Measurements from ENCODE around the gene SORCS3.

Gene SORCS3

GRCh38 chr10:105241254-105241653 is 600.2 kb downstream of the SORCS3 start:
- no peak overlapping the region for H3K4me3 ChIP-seq (ENCODE audit: low read length, poor library complexity, severe bottlenecking)
- no peaks in the 10 kb centered on the region for H3K9me3 ChIP-seq (ENCODE audit: insufficient read depth, low read depth, low read length)
- no peaks in the 10 kb centered on the region for H3K9me2 ChIP-seq (replicated peaks; ENCODE audit: low read depth, low read length)
- no peak overlapping the region for H3K4me2 ChIP-seq (ENCODE audit: low read depth, low read length, poor library complexity, severe bottlenecking)
- no peak overlapping the region for H2AFZ ChIP-seq (ENCODE audit: low read length)
- no peaks in the 10 kb centered on the region for H3F3A ChIP-seq (ENCODE audit: low read depth)
- no peak overlapping the region for H3K9ac ChIP-seq (ENCODE audit: low read depth, low read length, poor library complexity, severe bottlenecking)
- TF ChIP-seq, protein P1, sequence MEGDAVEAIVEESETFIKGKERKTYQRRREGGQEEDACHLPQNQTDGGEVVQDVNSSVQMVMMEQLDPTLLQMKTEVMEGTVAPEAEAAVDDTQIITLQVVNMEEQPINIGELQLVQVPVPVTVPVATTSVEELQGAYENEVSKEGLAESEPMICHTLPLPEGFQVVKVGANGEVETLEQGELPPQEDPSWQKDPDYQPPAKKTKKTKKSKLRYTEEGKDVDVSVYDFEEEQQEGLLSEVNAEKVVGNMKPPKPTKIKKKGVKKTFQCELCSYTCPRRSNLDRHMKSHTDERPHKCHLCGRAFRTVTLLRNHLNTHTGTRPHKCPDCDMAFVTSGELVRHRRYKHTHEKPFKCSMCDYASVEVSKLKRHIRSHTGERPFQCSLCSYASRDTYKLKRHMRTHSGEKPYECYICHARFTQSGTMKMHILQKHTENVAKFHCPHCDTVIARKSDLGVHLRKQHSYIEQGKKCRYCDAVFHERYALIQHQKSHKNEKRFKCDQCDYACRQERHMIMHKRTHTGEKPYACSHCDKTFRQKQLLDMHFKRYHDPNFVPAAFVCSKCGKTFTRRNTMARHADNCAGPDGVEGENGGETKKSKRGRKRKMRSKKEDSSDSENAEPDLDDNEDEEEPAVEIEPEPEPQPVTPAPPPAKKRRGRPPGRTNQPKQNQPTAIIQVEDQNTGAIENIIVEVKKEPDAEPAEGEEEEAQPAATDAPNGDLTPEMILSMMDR (conservative IDR thresholded peaks at IDR 0.05; ENCODE audit: low read length) = no peak
- no peak for TF ChIP-seq EZH2phosphoT487 (IDR thresholded peaks at IDR 0.05; ENCODE audit: borderline replicate concordance)
- no peaks in the 10 kb centered on the region for H3K27me3 ChIP-seq (ENCODE audit: insufficient read depth, low read length, poor library complexity, severe bottlenecking)
- H3K79me2 ChIP-seq (ENCODE audit: insufficient read depth, low read length) = no peaks in the 10 kb centered on the region
- H4K20me1 ChIP-seq (ENCODE audit: insufficient read depth, low read length, poor library complexity, severe bottlenecking) = no peaks in the 10 kb centered on the region
- no peaks in the 10 kb centered on the region for H3K36me3 ChIP-seq (ENCODE audit: insufficient read depth, low read length)
- no peaks in the 10 kb centered on the region for H3K4me1 ChIP-seq (ENCODE audit: insufficient read depth, low read length, poor library complexity, severe bottlenecking)

DNA sequence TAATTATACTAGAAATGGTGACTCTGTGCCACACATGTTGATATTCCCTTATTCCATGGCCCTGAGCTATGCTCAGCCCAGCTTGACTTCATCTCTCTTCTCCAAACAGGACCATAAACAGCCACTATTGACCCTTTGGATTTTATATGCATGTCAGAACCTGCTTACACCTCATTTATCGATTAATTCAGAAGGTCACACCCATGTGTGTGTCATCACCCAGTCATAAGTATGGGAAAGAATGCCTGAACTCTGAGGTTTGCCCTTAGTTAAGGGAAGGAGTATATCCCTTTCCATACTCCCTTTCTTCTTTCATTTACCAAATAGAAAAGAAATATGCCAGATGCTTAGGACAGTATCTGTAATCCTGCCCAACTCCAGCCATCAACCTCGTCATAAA is 602.3 kb downstream of the SORCS3 start:
- Histone ChIP-seq H3K4me3 (ENCODE audit: low read length, poor library complexity, severe bottlenecking) (no peak overlapping the region), H4K20me1 (ENCODE audit: insufficient read depth, low read length, poor library complexity, severe bottlenecking) (no peaks in the 10 kb centered on the region), H3K9me2 (replicated peaks; ENCODE audit: low read depth, low read length) (no peaks in the 10 kb centered on the region), H3K4me1 (ENCODE audit: insufficient read depth, low read length, poor library complexity, severe bottlenecking) (no peaks in the 10 kb centered on the region), H2AFZ (ENCODE audit: low read length) (no peak overlapping the region), H3K4me2 (ENCODE audit: low read depth, low read length, poor library complexity, severe bottlenecking) (no peak overlapping the region), H3K27me3 (ENCODE audit: insufficient read depth, low read length, poor library complexity, severe bottlenecking) (no peaks in the 10 kb centered on the region), H3K36me3 (ENCODE audit: insufficient read depth, low read length) (no peaks in the 10 kb centered on the region), H3K9ac (ENCODE audit: low read depth, low read length, poor library complexity, severe bottlenecking) (no peak overlapping the region), H3K9me3 (ENCODE audit: insufficient read depth, low read depth, low read length) (no peaks in the 10 kb centered on the region), H3F3A (ENCODE audit: low read depth) (no peaks in the 10 kb centered on the region), H3K79me2 (ENCODE audit: insufficient read depth, low read length) (no peaks in the 10 kb centered on the region)
- no peak for TF ChIP-seq EZH2phosphoT487 (IDR thresholded peaks at IDR 0.05; ENCODE audit: borderline replicate concordance)
- TF ChIP-seq, protein P1 (conservative IDR thresholded peaks at IDR 0.05; ENCODE audit: low read length) = no peak

DNA sequence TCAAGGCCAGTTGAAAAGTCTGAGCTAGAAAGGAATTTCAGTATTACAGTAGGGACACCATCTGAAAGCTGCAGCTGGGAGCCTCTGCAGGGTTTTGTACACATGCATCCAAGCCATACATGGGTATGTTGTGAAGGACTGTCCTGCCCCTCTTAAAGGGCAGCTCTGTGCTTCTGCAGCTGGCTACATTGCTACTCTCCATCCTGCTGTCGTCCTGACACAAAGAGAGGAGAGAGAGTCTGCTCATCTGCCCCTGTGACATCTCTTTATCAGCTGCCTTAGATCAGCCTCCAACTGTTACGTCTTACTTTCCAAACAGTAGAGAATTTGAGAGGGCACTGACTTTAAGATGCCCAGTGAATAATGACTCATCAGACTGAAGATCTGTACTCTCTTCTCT is 602.7 kb downstream of the SORCS3 start:
- H3K4me3 ChIP-seq (ENCODE audit: low read length, poor library complexity, severe bottlenecking) = no peak overlapping the region
- no peak overlapping the region for H3K9ac ChIP-seq (ENCODE audit: low read depth, low read length, poor library complexity, severe bottlenecking)
- H3K79me2 ChIP-seq (ENCODE audit: insufficient read depth, low read length) = no peaks in the 10 kb centered on the region
- no peaks in the 10 kb centered on the region for H3K9me2 ChIP-seq (replicated peaks; ENCODE audit: low read depth, low read length)
- H3K9me3 ChIP-seq (ENCODE audit: insufficient read depth, low read depth, low read length) = no peaks in the 10 kb centered on the region
- no peaks in the 10 kb centered on the region for H3K4me1 ChIP-seq (ENCODE audit: insufficient read depth, low read length, poor library complexity, severe bottlenecking)
- TF ChIP-seq EZH2phosphoT487 (IDR thresholded peaks at IDR 0.05; ENCODE audit: borderline replicate concordance) = no peak
- TF ChIP-seq, protein P1 (conservative IDR thresholded peaks at IDR 0.05; ENCODE audit: low read length) = no peak
- H2AFZ ChIP-seq (ENCODE audit: low read length) = no peak overlapping the region
- H3K27me3 ChIP-seq (ENCODE audit: insufficient read depth, low read length, poor library complexity, severe bottlenecking) = no peaks in the 10 kb centered on the region
- H3F3A ChIP-seq (ENCODE audit: low read depth) = no peaks in the 10 kb centered on the region
- no peaks in the 10 kb centered on the region for H3K36me3 ChIP-seq (ENCODE audit: insufficient read depth, low read length)
- no peaks in the 10 kb centered on the region for H4K20me1 ChIP-seq (ENCODE audit: insufficient read depth, low read length, poor library complexity, severe bottlenecking)
- no peak overlapping the region for H3K4me2 ChIP-seq (ENCODE audit: low read depth, low read length, poor library complexity, severe bottlenecking)

All from Loucy (cell line).